ENCODE results near the gene CEACAM8.
"Not testable (repeated sequence)": the region's sequence is repeated elsewhere in the genome, so short reads cannot be mapped to it uniquely, and the experiment has no call there.

DNA sequence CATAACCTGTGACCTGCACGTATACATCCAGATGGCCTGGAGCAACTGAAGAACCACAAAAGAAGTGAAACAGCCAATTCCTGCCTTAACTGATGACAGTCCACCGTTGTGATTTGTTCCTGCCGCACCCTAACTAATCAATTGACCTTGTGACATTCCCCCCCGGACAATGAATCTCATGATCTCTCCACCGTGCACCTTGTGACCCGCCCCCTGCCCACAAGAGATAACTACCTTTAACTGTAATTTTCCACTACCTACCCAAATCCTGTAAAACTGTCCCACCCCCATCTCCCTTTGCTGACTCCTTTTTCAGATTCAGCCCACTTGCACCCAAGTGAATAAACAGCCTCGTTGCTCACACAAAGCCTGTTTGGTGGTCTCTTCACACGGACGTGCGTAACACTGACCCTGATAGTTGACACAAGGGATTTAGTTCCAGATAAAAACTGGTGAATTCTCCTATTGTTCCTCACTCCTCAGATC, 37.3 kb downstream of the CEACAM8 start:
- not testable (repeated sequence) for TF ChIP-seq YY1 (IDR thresholded peaks at IDR 0.05; ENCODE audit: insufficient read depth, insufficient read length); ZNF274 (IDR thresholded peaks at IDR 0.05; ENCODE audit: low read depth, low read length); SUZ12 (IDR thresholded peaks at IDR 0.05; ENCODE audit: extremely low read depth, insufficient read depth, insufficient read length)

All from NT2/D1 (cell line).